Measurements from ENCODE around the gene SERPINB1. TPM values are rescaled to one million over a fixed set of nuclear protein-coding genes. Genes with fewer than 3 reads are reported as not detected.

The SERPINB1 gene
- total and polyA plus RNA-seq, 2 donors (not counting 3 experiments of a cell fraction or from before 2014, with no cell fraction given): 6.7 to 24.0 TPM

- intact Hi-C loops (cut with micrococcal nuclease): loop anchor here (1.0 to 2.0 kb wide), 9 partner anchors 8 to 207 kb away; partner anchors contain the start of gene SERPINB9
- H3K27me3 ChIP-seq (ENCODE audit: control insufficient read depth in 2 of 2, insufficient read depth in 2 of 2, low read length in 2 of 2): no peaks in the 10 kb centered on the region
- H3K9me3 ChIP-seq (replicated peaks; ENCODE audit: control insufficient read depth, insufficient read depth, low read length): no peaks in the 10 kb centered on the region
- no peaks in the 10 kb centered on the region for H3K79me2 ChIP-seq (ENCODE audit: control insufficient read depth, insufficient read depth, low read length)
- peaks cover 29% of the 10 kb centered on the region for H3K4me1 ChIP-seq (ENCODE audit: control insufficient read depth, extremely low read depth, insufficient read depth, low read length)
- H3K4me2 ChIP-seq (ENCODE audit: insufficient read depth, low read length): no peak overlapping the region
- dilution Hi-C loops (cut with MboI; ENCODE audit: extremely low pct_ligation_motif_present, low sequenced_read_pairs): no loop called here
- no TSS peak for BruUV-seq (replicated peaks)
- FAIRE-seq (no peak), DNase-seq (ENCODE audit: low read depth, low spot score) (no peak)
- no peaks in the 10 kb centered on the region for H3K9me1 ChIP-seq (replicated peaks; ENCODE audit: control insufficient read depth, extremely low read depth, insufficient read depth, low read length)
- no peak for TF ChIP-seq JUN (IDR thresholded peaks at IDR 0.05; ENCODE audit: borderline replicate concordance, insufficient read depth, insufficient read length, low read depth)
- no peak for TF ChIP-seq MYC (IDR thresholded peaks at IDR 0.05; ENCODE audit: low read depth, low read length)
- TF ChIP-seq MAX (IDR thresholded peaks at IDR 0.05; ENCODE audit: insufficient read depth, insufficient read length): no peak
- no peak for TF ChIP-seq POLR2AphosphoS5 (IDR thresholded peaks at IDR 0.05; ENCODE audit: insufficient read depth, low read depth, low read length)
- TF ChIP-seq EZH2 (IDR thresholded peaks at IDR 0.05; ENCODE audit: borderline replicate concordance, low read depth, low read length, severe bottlenecking): no peak
- no peak for TF ChIP-seq CTCF (IDR thresholded peaks at IDR 0.05; ENCODE audit: extremely low read depth in 1 of 2, insufficient read depth in 1 of 2, low read depth in 1 of 2, low read length in 2 of 2)
- no peak for TF ChIP-seq POLR2A (IDR thresholded peaks at IDR 0.05; ENCODE audit: low read depth, low read length)
- TF ChIP-seq FOS (IDR thresholded peaks at IDR 0.05; ENCODE audit: borderline replicate concordance, insufficient read depth, low read length): no peak
- TF ChIP-seq GATA2 (IDR thresholded peaks at IDR 0.05; ENCODE audit: insufficient read depth, insufficient read length, low read depth, low read length): no peak
- H3K27ac ChIP-seq (ENCODE audit: insufficient read depth, low read depth, low read length): no peak overlapping the region
- no peaks in the 10 kb centered on the region for H3K36me3 ChIP-seq (ENCODE audit: control insufficient read depth in 2 of 2, extremely low read depth in 1 of 2, insufficient read depth in 2 of 2, low read length in 2 of 2)
- ChIA-PET POLR2A (interaction anchor here (1.0 to 1.6 kb wide), 4 partner anchors 55 to 57 kb away, joined by 3 to 7 read pairs (median 3); partner anchors contain the start of gene SERPINB9), CTCF (interaction anchor here (0.8 to 11.2 kb wide), 38 partner anchors 9 to 151 kb away, joined by 3 to 262 read pairs (median 9); partner anchors contain the start of genes MYLK4, SERPINB9 and WRNIP1)
- H3K9ac ChIP-seq (replicated peaks; ENCODE audit: extremely low read depth, insufficient read depth, low read length): peak overlapping the region; percentile 87
- H2AFZ ChIP-seq (ENCODE audit: low read depth, low read length): no peak overlapping the region
- no peaks in the 10 kb centered on the region for H4K20me1 ChIP-seq (replicated peaks; ENCODE audit: control insufficient read depth, extremely low read depth, insufficient read depth, low read length)
- H3K4me3 ChIP-seq (replicated peaks in 1 of 3; ENCODE audit: insufficient read depth in 1 of 3, low read depth in 1 of 3, low read length in 3 of 3): no peak overlapping the region
These were observed 4.2 kb upstream of the SERPINB1 start for GRCh38 chr6:2845880-2846208.

Data from endothelial cell of umbilical vein (primary cell).